ENCODE data around the gene CMKLR1.

Gene CMKLR1

GRCh38 chr12:108257610-108258106, 81.5 kb downstream of the CMKLR1 start:
- no peak for DNase-seq

GRCh38 chr12:108257004-108257403, 82.1 kb downstream of the CMKLR1 start:
- peak; percentile 55 for DNase-seq

DNA sequence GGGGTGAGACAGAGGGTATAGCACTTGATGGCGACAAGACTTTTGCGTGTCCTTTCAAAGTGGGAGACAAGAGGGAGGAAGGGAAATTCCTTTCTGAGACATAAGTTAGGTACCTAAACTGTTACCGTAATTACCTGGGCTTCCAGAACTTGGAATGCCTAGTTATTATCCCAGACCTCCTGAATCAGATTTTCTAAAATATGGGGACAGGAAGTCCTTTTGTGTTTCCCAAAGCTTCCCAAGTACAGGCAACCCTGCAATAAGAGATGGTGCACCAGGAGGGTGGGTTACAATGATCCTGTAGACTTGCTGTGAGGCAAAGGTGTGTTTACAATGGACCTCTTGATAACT, 83.9 kb downstream of the CMKLR1 start:
- DNase-seq: no peak

- DNase-seq: peak; percentile 59
Observed at GRCh38 chr12:108254517-108255251, 84.4 kb downstream of the CMKLR1 start.

- no peak for DNase-seq
Observed at GRCh38 chr12:108254030-108254429, 85.1 kb downstream of the CMKLR1 start.

GRCh38 chr12:108253540-108253939, 85.6 kb downstream of the CMKLR1 start:
- DNase-seq: peak; percentile 57

GRCh38 chr12:108252523-108252922, 86.6 kb downstream of the CMKLR1 start:
- DNase-seq: no peak

DNA sequence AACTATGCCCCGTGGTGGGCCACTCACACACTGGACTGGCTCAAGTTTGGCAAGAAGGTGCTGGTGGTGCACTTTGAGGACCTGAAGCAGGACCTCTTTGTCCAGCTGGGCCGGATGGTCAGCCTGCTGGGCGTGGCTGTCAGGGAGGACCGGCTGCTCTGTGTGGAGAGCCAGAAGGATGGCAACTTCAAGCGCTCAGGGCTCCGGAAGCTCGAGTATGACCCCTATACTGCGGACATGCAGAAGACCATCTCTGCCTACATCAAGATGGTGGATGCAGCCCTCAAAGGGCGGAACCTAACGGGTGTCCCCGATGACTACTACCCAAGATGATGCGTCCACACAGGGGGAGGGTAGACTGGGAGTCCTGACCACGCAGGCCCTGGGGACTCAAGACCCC, 91.1 kb downstream of the CMKLR1 start:
- DNase-seq: no peak

- no peak for DNase-seq
Observed at GRCh38 chr12:108247130-108247529, 92.0 kb downstream of the CMKLR1 start.

DNA sequence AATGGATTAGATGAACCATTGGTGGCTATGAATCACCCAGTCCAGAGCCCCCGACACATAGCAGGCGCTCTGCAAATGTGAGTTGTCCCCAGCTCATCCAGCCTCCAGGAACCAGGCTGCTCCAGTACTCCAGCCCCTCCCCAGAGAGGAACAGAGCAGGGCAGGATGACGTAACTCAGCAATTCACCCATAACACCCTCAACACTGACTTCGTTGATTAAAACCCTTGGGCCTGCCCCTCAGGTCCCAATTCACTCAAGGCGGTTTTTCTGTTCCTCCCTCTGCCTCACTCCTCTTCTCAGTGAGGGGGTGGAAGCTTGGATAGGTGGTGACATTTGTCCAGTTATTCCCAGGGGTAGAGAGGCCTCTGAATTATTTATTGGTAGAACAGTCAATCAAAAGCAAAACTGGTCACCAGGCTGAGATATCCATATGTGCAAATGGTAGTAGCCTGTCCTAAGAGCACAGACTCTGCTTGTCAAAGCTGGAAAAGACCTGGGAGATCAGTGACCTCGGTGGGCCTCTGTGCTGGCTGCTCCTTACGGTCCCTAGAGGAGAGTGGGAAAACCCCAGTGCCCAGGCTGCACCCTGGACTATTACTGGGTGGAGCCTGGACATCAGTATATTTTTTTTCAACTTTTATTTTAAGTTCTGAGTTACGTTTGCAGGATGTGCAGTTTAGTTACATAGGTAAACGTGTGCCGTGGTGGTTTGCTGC, 97.0 kb downstream of the CMKLR1 start:
- DNase-seq: peak; percentile 36

- no peak for DNase-seq
Observed at GRCh38 chr12:108240928-108241327, 98.2 kb downstream of the CMKLR1 start.

DNA sequence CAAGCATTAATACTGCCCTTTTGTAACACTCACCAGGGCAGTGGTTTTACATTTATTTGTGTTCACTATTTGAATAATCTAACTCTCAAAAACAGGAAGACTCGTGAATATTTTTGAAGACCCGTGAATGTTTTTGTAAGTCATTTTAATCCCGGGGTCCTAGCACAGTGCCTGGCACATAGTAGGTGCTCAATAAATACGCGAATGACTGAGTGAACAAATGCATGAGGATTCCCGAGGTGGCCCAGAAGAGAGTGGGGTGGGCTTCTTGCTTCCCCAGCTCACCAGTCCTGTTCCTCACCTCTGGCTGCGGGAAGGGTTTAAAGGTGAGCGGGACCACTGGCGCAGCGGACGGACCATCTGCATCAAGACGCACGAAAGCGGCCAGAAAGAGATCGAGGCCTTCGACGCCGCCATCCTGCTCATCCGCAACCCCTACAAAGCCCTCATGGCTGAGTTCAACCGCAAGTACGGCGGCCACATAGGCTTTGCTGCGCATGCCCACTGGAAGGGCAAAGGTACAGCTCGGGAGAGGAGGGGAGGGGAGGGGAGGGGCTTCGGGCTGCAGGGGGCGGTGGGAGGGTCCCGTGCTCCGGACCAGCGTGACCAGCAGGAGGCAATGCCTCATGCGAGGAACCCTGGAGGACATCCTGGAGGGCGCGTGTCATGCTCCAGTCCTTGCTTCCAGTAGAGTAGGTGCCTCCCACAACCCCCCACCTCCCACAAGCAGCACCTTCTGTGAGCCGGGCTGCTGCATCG, 98.9 kb downstream of the CMKLR1 start:
- peak; percentile 56 for DNase-seq

DNA sequence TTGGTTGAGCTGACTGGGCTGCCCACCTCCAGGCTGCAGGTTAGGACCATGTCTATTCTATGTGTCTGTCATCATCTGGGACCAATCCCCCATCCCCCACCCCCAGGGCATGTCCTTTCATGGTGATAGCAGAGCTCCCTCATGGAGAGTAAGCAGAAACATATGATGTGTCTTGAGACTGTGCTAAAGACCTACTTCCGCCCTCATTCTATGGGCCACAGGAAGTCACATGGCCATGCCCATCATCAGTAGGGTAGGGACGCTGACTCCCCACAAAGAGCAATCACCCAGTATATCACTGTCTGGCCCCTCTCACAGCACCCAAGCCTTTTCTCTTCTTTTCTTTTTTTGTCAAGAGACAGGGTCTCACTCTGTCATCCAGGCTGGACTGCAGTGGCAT, 99.7 kb downstream of the CMKLR1 start:
- no peak for DNase-seq

GRCh38 chr12:108238474-108238873, 100.6 kb downstream of the CMKLR1 start:
- DNase-seq: no peak

Data from NCI-H82 (cell line).